GM21576 (cell line): ENCODE measurements around the gene TBL1XR1.
"Not testable (repeated sequence)": the region's sequence is repeated elsewhere in the genome, so short reads cannot be mapped to it uniquely, and the experiment has no call there.

Experiments used
- ATAC-seq: cut with Tn5 transposase; IDR thresholded peaks from one replicate; pipeline ENCODE4 v1.9.1; 2021; ENCODE audit warnings: mild to moderate bottlenecking, moderate library complexity; ENCODE audit not compliant: unreplicated experiment

Gene TBL1XR1

DNA sequence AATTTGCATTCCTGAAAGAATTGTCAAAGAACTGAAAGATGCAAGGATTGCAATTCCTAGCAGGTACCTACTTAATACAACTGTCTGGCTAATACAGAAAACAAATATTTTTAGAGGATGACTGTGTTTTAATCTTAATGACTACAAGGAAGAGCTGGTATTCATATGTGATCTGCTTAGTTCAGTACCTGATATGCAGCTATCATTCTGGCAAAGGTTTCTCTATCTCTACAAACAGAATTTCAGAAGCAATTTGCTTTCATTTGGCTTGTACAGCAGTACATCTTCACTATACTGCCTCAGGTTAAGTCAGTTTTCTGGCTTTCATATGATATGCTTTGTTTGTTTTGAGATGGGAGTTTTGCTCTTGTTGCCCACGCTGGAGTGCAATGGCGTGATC is 51.3 kb downstream of the TBL1XR1 start:
- no peak for ATAC-seq

DNA sequence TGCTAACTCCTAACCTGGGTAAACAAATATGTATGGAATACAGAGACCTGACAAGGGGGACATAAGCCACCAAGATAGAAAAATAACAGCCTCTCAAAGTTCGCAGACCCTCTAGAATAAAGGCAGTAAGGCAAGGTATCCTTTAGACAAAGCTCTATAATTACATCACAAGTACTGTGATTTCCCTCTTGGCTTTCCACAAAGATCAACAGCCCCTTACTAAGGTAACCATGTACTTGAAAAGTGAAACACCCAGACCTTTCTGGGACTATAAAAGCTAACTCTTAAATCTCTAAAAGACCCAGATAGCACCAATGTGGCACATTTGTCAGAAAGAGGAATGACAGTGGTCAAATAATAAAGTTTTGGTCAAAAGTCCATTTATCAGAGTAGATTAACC is 51.9 kb downstream of the TBL1XR1 start:
- peak; percentile 22 for ATAC-seq

DNA sequence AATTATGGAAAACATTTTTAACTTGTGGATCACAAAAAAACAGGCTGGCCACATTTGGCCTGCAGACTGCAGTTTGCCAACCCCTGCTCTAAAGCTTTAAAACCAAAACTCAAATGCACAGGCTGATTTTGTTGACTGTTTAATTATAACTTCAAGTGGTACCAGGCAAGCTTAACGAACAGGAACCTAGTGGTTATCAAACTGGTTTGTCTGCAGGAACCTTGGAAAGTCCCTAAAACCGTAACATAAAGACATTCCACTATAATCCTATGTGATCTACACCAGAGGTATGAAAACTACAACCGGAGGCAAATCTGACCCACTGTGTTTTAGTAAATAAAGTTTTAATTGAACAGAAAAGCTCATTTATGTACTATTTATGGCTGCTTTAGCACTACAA is 52.4 kb downstream of the TBL1XR1 start:
- ATAC-seq, result peak; percentile 49

DNA sequence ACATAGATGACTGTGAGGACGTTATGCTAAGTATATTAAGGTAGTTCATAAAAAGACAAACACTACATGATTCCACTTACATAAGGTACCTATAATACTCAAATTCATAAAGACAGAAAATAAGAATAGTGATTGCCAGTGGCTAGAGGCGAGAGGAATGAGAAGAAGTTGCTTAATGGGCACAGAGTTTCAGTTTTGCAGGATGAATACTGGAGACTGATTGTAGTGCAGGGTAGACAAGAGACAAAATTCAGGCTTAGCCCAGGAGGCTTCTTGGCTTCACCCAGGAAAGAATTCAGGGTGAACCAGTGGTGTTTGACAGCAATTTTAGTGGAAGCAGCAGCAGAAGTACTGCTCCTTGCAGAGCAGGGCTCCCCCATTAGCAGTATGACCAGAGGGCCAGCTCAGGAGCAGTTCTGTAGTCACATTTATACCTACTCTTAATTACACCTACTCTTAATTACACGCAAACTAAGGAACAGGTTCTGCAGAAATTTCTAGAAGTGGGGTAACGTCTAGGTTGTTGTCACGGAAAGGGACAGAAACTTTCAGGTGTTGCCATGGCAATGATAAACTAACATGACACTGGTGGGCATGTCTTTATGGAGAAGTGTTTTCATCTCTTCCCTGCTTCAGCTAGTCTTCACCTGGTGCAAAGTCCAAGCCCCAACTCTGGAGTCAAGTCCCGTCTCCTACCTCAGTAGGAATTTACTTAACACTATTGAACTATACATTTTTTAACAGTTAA is 55.2 kb downstream of the TBL1XR1 start:
- ATAC-seq, result no peak

DNA sequence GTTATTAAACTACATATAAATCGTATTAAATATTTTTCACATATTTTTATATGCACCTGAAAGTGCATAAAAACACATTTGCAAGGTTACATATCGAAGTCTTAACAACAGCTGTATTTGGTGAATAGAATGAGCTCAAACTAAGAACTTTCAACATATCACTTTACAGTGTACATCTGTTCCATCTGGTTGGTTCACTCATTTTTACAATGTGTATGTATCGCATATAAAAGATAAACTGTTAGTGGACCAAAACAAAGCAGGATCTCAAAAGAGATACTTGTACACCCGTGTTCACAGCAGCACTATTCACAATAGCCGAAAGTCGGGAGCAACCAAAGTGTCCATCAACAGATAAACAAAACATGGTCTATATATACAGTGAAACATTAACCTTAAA is 55.8 kb downstream of the TBL1XR1 start:
- no peak for ATAC-seq

DNA sequence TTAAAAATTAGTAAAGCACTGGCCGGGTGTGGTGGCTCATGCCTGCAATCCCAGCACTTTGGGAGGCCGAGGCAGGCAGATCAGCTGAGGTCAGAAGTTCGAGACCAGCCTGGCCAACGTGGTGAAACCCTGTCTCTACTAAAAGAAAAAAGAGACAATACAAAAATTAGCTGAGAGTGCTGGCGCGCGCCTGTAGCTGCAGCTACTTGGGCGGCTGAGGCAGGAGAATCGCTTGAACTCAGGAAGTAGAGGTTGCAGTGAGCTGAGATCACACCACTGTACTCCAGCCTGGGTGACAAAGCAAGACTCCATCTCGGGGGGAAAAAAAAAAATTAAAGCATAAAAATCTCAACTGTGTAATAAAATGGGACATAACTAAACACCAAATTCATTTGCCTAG is 58.1 kb downstream of the TBL1XR1 start:
- not testable (repeated sequence) for ATAC-seq

DNA sequence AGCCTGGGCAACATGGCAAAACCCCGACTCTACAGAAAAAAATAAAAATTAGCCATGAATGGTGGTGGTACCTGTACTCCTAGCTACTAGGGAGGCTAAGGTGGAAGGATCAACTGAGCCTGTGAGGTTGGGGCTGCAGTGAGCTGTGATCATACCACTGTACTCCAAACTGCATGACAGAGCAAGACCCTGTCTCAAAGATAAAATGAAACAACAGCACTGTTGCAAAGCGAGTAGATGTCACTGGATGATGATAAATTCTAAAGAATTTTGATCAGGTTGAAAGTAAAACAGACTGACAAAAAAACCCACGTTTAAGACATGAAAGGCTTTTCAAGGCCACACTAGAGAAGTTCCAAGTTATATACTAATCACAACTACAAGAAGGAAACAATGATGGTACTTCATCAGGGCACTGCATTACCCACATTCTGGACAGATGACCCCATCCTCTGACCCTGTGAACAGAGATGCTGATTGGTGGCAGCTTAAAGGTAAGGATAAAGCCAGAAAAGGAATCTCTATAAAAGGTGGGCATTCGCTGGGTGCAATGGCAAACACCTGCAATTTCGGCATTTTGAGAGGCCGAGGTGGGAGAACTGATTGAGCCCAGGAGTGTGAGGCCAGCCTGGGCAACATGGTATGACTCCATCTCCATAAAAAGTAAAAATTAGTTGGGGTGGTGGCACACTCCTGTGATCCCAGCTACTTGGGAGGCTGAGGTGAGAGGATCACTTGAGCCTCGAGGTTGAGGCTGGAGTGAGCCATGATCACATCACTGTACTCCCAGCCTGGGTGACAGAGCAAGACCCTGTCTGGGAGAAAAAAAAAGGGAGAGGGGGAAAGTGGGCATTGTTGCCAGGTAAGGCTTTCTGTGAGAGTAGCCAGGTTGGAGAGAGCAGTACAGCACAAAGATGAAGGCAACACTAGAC is 59.2 kb downstream of the TBL1XR1 start:
- no peak for ATAC-seq

DNA sequence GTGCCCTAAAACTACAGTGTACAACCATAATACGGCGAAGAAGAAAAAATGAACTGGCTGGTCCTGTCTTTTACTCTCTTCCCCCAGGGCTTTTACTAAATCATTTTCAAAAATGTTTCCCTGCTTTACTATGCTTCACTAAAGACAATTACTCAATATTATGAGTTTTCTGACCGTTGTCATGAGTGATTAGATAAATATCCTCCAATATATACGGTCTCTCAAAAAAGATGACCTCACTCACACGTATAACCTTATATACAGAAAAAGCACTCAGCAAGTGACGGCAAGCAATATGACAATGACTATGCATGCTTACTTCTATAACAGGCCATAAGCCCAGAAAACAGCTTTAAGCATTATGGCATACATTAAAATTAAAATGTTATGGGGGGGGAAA is 60.5 kb downstream of the TBL1XR1 start:
- ATAC-seq, result no peak

DNA sequence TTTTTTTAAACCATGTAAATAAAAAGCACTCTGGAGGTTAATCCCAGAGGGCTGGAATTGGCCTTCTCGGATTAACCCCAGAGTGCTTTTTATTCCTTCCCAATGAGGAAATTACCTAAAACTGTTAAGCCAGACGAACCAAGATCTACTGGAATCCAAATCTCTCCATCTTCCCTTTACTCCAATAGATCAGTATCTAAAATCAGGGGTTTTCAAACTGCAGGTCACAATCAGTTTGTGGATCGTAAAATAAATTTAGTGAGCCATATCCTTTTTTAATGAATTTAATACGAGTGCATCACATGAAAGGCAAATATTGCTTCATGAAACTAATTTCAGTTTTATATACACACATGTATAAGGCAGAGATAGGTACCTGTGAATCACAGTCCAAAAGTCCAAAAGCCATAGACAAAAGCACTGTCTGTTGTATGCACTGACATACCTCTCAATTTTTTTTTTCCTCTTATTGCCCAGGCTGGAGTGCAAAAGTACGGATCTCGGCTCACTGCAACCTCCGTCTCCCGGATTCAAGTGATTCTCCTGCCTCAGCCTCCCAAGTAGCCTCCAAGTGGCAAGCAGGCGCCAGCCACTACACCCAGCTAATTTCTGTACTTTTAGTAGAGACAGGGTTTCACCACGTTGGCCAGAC is 61.3 kb downstream of the TBL1XR1 start:
- ATAC-seq, result no peak

DNA sequence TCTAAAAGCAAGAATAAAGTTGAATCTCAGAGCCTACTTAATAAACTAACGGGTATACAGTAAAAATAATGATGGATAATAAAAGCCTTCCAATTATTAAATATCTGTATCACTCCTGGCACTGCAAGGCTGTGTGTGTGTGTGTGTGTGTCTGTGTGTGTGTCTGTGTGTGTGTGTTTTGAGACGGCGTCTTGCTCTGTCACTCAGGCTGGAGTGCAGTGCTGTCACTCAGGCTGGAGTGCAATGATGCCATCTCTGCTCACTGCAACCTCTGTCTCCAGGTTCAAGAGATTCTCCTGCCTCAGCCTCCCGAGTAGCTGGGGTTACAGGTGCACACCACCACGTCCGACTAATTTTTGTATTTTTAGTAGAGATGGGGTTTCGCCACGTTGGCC is 62.5 kb downstream of the TBL1XR1 start:
- ATAC-seq, result no peak

DNA sequence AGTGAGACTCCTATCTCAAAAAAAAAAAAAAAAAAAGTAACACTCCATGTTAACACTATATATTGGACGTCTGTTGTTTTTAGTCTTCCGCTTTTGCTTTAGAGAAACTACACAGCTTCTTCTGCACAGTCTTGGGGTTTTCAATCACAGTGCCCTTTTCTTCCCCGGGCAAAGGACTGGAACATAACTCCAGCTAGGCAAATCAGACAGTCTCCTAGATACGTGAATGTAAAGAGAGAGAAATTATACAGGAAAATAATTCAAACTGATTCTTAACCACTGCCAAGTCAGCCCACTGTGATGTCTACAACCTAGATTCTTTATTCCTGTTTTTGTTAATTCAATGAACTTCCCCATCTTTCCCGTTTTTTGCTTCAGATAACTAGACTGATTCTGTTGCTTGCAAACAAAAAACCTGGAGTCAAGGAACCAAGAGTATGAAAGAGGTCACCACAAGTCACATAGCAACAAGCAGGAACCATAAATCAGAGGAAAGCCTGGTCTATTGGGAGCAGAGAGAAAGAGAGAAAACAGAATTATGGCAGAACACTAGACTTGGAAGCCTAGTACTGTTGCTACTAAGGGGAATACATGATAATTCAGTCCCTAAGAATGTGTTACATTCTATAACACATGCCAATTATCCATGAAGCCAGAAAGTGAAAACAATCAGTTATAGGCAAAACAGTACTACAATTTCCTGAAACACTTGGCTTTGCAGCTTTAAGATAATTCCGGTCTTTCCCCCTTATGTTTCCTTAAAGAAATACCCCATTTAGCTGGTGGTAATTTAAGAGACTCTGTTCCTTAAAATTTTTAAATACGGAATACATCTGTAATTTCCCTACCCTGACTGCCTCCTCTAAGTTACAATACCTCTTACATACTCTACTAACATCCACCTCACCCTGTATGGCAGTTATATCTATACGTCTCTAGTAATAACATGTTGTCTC is 63.1 kb downstream of the TBL1XR1 start:
- no peak for ATAC-seq

DNA sequence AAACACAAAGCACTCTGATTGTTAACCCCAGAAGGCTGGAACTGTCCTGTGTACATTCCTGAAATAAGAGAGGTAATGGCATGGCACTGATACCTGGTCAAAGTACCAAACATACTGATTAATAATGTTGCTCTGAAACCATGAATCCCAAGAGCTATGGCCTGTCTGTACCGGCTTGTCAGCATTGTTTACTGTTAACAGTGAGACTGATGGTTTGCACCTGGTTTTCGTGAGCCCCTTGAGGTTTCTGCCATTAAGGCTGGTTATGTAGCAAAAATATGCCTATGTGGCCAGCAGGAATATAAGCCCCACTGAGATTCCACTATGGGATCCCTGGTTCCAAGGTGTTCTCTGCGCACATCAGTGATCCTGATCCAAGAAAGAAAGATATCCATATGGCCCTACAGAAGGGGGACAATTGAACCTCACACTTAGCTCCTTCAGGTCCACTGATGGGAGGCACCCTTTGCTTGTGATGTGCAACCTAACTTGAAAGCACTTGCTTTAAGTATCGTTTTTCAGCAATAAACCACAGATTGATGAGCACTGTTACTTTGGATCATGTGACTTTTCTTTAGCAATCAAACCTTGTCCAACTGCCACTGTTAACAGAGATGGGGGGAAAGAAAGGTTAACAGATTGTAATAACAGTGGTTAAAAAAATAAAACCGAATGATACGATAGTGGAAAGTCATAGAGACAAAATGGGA is 65.2 kb downstream of the TBL1XR1 start:
- ATAC-seq, result no peak

DNA sequence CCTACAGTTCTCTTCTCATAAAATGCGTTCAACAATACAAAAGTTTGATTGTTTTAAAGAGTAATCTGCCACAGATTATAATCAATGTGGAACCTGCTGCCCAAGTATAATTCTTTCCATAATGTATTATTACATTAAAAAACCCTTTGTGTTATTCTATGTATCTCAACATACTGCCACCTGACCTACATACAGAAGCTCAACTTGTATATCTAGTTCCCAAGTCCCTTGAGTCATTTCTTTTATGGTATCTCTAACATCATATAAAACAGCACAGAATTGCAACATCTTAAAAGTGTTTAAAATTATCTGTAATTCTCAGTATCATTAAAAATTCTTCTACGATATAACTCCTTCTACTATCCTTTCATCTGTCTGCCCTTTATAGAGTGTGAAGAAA is 70.3 kb downstream of the TBL1XR1 start:
- ATAC-seq, result no peak

DNA sequence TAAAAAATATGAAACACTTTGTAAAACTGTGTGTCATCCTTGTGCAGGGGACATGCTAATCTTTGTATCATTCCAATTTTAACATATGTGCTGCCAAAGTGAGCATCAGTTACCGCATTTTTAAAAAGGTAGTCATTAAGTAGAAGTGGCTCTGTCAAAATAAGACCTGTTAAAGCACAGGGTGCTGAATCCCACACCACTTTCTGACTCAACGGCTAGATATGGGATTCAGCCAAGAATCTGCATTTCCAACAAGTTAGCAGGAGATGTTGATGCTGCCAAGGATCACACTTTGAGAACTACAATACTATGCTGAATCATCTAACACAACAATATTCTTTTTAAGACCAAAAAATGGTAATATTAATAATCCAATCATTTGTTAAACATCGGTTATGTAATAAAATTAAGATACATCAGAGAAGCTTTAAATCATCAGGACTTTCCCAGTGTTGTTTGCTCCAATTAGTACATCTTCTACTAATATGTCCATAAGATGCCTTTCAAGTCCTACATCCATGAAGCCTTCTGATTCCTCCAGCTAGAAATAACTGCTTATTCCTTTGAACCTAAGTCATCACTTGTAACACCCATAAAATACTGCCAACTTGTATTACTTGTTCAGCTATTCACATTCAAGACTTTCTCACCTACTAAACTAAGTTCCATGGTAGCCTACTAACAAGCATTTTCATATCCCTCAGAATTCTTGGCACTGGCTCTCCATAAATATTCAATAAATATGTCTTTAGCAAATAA is 71.1 kb downstream of the TBL1XR1 start:
- ATAC-seq, result no peak

DNA sequence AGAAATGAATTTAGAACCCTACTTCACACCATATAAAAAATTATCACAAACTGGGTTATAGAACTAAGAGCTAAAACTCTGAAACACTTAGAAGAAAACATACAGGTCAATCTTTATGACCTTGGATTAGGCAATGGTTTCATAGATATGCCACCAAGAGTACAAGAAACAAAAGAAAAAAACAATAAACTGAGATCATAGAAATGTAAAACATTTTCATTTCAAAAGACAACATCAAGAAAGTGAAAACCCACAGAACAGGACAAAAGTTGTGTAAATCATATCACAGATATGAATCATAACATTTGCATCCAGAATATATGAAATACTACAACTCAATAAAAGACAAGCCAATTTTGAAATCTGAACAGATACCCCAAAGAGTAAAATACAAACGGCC is 72.4 kb downstream of the TBL1XR1 start:
- no peak for ATAC-seq

DNA sequence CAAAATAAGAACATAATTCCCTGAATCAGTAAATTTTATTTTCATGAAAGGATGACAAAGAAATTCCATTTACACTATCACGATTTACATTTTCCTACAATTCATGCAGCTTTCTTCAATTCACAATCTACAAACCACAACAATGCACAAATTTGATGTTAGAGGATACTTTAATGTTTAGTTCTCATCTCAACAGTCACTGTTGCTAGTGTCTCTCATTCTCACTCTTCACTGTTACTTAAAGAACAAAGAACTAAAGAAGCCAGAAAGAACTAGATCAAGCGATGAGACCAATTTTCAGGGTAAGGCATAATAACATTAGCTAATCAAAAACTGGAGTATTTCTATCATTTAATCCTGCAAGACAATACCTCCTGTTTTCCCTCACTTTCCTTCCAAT is 73.5 kb downstream of the TBL1XR1 start:
- ATAC-seq, result no peak

DNA sequence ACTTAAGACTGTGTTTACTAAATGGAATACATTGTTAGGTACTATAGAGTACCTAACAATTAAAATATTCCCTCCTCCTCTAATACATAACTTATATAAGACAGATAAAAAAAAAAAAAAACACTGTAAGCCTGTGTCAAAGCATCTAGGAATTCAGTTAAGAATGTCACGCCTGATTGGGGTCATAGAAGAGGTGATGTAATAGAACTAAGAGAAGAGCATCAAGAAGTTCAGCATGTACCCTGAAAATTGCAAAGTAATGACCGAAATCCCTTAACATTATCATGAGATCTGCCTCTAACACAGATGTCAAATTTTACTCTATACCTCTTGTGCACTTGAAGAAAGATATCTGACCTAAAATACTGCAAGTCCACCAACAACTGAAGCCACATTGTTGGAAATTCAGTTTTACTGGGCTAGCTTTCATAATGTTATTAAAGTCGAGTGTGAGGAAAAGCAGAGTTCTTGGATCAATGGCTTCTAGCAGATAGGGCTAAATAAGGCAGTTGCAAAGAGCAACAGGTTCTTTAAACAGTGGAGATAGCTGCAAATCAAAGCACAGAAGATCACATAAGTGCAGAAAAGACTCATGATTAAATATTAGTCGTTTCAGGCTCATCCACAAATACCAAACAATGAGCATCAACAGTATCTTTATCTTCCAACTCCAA is 75.0 kb downstream of the TBL1XR1 start:
- no peak for ATAC-seq

DNA sequence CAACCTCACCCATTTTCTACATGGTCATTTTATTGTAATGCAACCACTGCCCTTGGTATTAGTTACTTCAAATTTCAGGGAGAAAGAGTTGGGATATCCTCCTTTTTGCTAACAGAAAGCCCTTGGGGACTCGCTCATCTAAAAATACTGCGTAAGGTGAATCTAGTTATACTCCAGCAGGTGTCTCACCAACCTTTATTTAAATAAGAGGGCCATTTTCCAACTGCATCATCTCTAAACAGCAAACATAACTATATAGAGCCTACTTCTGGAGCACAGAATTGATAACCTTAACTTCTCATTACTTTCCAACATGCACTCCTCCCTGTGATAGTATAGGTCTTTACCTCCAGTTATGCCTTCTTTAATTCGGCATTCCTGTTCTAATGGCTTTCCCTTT is 77.5 kb downstream of the TBL1XR1 start:
- ATAC-seq, result no peak

DNA sequence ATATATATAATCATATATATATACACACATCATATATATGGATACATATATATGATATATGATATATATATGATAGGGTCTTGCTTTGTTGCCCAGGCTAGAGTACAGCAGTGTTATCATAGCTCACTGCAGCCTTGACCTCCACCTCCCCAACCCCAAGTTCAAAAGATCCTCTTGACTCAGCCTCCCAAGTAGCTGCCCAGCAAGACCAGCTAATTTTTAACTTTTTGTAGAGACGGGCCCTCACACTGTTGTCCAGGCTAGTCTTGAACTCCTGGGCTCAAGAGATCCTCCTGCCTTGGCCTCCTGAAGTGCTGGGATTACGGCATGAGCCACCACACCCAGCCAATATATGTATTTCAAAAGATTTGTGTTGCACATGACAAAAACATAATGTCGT is 83.0 kb downstream of the TBL1XR1 start:
- no peak for ATAC-seq
